ENCODE data around the gene FHOD3.

Gene FHOD3

GRCh38 chr18:36279001-36279400, 18.5 kb upstream of the FHOD3 start:
- no peak for DNase-seq (ENCODE audit: low read depth)
- TF ChIP-seq CTCF (IDR thresholded peaks at IDR 0.05; ENCODE audit: insufficient read depth, low read depth, low read length, missing control alignments), result no peak
- no peak overlapping the region for H3K4me3 ChIP-seq (ENCODE audit: low read depth, low read length)

GRCh38 chr18:36281936-36282335, 15.6 kb upstream of the FHOD3 start:
- no peak for TF ChIP-seq CTCF (IDR thresholded peaks at IDR 0.05; ENCODE audit: insufficient read depth, low read depth, low read length, missing control alignments)
- no peak overlapping the region for H3K4me3 ChIP-seq (ENCODE audit: low read depth, low read length)
- DNase-seq (ENCODE audit: low read depth), result no peak

- no peak overlapping the region for H3K4me3 ChIP-seq (ENCODE audit: low read depth, low read length)
- no peak for DNase-seq (ENCODE audit: low read depth)
- no peak for TF ChIP-seq CTCF (IDR thresholded peaks at IDR 0.05; ENCODE audit: insufficient read depth, low read depth, low read length, missing control alignments)
Measured at GRCh38 chr18:36283448-36283847, 14.1 kb upstream of the FHOD3 start.

GRCh38 chr18:36284268-36284667, 13.2 kb upstream of the FHOD3 start:
- H3K4me3 ChIP-seq (ENCODE audit: low read depth, low read length), result no peak overlapping the region
- no peak for TF ChIP-seq CTCF (IDR thresholded peaks at IDR 0.05; ENCODE audit: insufficient read depth, low read depth, low read length, missing control alignments)
- DNase-seq (ENCODE audit: low read depth), result no peak

GRCh38 chr18:36284671-36285295, 12.7 kb upstream of the FHOD3 start:
- peak; percentile 80 for DNase-seq (ENCODE audit: low read depth)
- TF ChIP-seq CTCF (IDR thresholded peaks at IDR 0.05; ENCODE audit: insufficient read depth, low read depth, low read length, missing control alignments), result peak; percentile 79
- no peak overlapping the region for H3K4me3 ChIP-seq (ENCODE audit: low read depth, low read length)

- TF ChIP-seq CTCF (IDR thresholded peaks at IDR 0.05; ENCODE audit: insufficient read depth, low read depth, low read length, missing control alignments), result no peak
- no peak overlapping the region for H3K4me3 ChIP-seq (ENCODE audit: low read depth, low read length)
- DNase-seq (ENCODE audit: low read depth), result no peak
Measured at GRCh38 chr18:36287653-36288052, 9.9 kb upstream of the FHOD3 start.

- DNase-seq (ENCODE audit: low read depth), result no peak
- TF ChIP-seq CTCF (IDR thresholded peaks at IDR 0.05; ENCODE audit: insufficient read depth, low read depth, low read length, missing control alignments), result no peak
- H3K4me3 ChIP-seq (ENCODE audit: low read depth, low read length), result no peak overlapping the region
Measured at GRCh38 chr18:36288689-36289088, 8.8 kb upstream of the FHOD3 start.
